ENCODE measurements around the gene CCKAR.

DNA sequence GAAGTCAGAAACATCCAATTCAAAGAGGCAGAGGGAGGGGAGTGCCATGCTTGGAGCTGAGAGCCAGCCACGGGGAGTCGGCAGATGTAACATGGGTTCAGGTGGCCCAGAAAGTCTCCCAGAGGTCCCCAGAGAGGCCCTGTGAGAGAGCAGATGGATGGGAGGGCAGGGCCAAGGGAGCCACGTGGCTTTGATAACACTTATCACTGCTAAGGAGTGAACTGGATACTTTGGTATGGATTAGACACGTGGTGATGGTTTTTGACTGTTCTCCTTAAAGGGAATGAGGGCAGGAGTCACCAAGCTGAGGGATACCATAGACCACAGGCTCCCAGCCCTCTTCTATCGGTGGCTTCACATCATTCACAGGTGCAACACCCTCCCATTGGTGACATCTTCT is 13.7 kb downstream of the CCKAR start:
- TF ChIP-seq POLR2A (IDR thresholded peaks at IDR 0.05) (no peak), CTCF (IDR thresholded peaks at IDR 0.05) (no peak)

Measured in heart left ventricle (tissue), 13 donors.